Kidney glomerular epithelial cell (primary cell): ENCODE measurements around the gene PI4K2A.
A peak's percentile ranks its signal among the peaks of the same experiment; 100 is the strongest.
"Not testable (repeated sequence)": the region's sequence is repeated elsewhere in the genome, so short reads cannot be mapped to it uniquely, and the experiment has no call there.

Experiments
- DNase-seq: peaks from one replicate; lab custom pipeline; 2025; lab: John Stamatoyannopoulos, UW

The PI4K2A gene

DNA sequence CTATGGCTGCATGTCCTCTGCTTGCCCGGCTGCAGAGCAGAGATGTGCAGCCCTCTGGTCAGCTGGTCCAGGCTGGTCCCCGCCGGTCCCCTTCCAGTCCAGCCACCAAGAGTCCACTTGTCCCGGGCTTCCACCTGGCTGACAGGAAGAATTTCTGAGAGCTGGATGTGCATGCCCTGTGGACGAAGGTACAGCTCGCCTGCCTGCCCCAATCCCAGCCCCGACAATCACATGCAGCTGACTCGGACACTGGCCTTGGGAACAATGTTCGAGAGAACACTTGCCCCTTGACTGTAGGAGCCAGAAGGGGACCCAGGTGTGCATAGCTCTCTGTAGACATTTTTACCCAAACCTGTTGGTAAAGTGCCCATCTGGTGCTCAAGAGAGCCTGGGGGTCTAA lies 34.8 kb downstream of the PI4K2A start:
- DNase-seq: no peak

DNA sequence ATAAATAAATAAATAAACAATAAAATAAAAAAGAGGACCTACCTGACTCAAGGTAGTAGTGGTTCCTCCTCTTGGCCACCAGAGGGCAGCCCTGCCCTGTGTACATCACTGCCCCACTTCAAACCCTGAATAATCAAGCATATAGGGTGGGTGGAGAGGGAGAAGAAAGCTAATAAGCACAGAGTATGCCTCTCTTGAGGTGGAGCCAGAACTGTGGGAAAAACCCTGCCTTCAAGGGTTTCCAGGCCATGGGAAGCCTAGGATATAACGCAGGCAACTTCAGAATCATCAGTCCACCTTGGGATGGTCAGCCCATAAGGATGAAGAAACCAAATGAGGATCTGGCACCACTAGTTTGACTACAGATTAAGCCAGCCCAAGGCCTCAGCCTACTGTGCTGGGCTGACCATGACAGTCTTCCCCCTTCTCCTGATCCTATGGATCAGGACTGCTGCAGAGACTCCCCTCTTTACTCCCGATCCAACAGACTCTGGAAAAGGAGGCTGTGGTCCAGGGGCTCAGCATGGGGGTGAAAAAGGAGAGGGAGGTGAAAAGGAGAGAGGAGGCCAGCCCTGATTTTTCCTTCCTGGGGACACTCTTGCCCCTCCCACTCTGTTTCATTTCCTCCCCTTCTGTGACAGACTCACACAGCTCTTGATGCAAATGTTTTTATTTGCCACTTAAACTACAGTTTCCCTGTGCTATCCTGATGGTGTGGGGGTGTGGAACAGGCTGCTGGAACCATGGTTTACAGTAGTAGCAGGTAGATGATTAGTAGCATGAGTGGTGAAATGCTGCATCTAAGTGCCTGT lies 36.5 kb downstream of the PI4K2A start:
- peak; percentile 31 for DNase-seq

DNA sequence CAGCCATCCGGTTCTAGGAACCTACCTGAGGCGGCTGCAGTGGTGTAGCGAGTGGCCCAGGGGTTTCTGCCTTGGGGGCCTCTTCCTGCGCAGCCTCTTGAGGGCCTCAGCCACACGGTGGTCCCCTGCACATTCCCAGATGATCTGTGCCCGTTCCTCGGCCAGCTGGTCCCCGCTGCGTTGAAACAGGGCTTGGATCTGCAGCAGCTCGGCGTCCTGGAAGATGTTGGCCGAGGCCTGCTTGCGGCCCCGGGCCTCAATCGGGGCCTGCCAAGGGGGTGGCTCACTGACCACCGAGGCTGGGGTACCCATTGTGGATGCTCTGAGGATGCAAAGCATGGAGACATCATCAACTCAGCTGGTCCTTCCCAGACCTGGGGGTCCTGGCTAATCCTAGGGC lies 39.1 kb downstream of the PI4K2A start:
- no peak for DNase-seq

DNA sequence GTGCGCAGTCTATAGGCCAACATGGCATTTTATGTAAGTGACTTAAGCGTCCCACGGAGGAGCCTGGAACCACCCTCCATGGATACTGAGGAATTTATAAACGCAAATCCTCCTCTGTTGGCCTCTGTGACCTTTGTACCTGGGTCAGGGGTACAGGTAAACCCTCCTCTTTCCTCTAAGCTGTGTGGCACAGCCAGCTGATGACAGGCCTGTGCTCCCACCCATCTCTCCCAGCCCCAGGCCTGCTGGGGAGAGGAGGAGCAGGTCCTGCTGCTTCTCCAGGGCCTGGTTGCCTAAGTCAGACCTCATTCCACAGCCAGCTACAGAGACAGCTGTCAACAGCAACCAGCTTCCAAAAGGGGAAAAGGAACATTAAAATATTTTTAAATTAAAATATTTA lies 41.6 kb downstream of the PI4K2A start:
- DNase-seq: no peak

DNA sequence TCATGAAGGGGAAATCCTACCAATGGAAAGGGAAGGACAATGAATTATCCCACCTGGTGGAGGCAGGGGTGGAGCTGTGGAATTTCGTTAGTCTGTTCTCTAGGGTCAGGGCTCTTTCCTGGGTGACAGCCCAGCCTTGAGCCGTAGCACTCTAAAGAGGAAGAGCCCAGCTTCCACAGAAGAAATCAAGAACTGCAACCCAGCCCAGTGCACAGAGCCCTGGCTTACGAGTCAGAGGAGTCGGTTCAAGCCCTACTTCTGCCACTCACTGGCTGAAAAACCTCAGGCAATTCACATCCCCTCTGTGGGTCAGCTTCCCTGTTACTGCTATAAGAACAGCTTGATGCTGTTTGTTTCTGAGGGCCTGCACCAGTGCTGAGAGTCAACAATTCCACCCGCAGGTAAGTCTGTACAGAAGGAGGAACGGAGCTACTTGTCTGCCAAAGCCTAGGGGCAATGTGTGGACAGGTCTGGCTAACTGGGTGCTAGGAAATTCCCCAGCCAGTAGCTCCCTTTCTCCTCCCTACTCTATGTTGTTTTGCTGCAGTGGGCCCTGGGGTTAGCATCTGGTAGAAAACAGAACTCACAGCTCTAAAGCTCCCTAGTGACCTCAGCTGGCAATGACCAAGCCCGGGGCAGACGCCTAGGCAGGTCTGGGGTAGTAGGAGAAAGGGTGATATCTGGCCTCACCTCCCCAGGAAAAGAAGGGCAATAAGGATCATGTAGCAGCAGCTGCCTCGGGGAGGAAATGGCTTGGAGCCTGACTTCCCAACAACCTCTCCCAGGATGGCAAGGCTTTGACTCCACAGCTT lies 43.3 kb downstream of the PI4K2A start:
- DNase-seq: no peak

DNA sequence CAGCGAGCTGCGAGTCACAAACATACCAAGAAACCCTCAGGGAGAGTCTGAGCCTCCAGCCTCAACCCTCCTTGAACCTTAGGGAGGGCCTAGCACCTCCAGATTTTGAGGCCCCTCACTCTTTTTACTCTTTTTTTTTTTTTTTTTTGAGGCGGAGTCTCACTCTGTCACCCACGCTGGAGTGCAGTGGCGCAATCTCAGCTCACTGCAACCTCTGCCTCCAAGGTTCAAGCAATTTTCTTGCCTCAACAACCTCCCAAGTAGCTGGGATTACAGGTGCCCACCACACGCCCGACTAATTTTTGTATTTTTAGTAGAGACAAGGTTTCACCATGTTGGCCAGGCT lies 43.9 kb downstream of the PI4K2A start:
- DNase-seq: not testable (repeated sequence)

DNA sequence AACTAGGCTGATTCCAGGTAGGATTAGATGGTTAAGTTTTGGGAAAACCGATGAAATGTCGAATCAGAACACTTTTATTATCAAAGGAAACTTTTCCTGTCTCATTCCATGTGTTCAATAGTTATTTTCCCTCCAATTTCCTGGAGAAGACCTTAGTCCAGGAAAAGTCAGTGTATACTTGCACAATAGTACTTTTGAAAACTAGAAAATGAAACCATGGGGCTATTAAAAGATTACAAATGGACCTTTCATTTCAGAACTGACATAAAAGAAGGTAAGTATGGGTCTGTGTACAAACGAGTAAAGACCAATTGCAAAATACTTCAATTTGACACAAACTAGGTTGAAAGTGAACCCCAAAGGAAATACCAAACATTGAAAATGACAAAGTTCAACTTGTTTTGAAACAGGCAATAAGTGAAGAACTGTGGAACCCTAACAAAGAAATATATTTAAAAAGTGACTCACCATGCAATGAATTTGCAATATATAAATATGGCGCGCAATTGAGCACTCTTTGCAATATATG lies 44.5 kb downstream of the PI4K2A start:
- DNase-seq: no peak

DNA sequence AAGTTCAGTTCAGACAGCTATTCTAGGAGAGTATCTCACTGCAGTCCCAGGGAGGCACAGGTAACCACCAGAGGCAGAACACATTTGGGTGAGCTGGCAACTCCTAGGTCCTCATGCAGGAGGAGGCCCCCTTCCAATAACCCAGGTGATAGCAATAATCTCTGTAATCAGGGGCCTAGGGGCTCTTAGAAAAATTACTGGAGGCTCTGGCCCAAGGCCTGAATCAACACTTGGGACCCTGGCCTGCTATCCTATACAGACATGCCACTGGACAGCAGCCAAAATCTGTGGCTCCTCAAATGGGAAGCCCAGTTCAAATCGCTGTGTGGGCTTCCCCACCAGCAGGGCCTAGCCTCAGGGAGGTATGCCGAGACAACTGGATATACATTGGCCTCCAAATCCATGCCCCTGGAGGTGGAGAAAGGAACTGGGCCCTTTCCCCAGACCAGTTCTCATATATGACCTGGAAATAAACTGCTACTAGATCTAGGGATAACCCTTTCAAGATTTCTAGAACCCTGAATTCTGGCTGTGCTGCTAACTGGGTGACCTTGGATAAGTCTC lies 45.0 kb downstream of the PI4K2A start:
- DNase-seq: no peak

DNA sequence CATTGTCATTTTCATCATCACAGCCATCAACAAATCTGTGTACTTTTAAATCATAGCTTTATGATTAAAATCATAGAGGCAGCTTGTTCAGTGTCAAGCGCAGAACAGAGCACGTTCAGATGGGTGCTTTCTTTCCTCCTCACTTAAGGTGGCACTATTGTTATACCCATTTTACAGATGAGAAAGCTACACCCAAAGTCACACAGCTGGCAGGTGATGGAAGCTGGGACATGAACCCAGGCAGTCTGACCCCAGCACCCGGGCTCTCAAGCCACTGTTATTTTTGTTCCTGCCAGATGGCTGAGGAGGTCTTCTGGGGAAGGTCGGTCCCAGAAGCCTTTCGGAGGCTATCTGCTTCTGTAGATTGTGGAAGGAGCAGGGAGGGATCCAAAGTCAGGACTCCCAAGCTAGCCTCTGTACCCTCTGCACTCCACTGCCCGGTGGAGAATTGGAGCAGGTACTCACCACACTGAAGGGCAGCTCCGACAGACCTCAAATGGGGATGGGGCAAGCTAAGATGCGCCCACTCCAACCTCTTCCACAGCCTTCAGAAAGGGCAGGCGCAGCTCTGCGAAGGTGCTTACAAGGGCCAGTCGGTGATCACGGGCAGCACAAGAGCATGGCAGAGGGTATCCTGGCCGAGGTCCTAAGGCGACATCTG lies 46.0 kb downstream of the PI4K2A start:
- DNase-seq: no peak

DNA sequence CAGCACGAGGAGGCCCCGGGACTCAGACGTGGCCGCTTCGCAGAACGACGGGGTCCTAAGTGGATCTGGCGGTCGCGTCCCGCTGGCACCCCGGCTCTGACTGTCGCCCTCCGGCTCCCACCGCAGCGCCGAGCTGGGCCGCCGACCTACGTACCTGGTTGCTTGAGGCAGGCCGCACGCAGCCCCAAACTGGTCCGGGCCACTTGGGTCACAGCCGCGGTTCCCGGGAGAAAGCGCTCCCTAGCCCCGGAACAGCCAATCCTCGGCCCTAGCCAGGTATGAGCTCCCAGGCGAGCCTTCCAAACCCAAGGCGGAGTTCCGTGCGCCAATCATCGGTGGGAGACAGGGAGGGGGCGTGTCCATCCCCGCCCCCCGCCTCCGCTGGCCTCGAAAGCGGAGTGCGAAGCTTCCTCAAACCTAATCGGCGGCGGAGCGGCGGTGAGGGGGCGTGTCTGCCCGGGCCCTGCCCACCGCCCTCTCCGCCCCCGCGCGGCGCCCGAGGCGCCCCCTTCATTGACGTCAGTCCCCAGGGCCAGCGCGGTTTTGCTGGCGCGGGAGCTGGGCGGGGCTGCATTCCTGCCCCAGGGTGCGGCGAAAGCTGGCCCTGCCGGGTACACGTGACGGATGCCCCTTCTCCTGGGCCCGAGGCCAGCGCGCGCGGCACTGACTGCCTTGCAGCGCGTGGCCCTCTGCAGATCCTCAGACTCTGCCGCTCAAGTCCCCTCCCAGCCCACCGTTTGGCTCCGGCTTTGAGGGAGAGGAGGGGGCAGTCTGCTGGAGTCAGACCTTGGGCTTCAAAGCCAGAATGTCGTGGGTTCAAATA lies 46.7 kb downstream of the PI4K2A start, which contains the start of gene AVPI1:
TSS of gene AVPI1 (minus strand) at position 280 of the 823 bp plus-strand sequence. CDS start 7,336 bp downstream, outside the sequence.
- peak; percentile 94 for DNase-seq

DNA sequence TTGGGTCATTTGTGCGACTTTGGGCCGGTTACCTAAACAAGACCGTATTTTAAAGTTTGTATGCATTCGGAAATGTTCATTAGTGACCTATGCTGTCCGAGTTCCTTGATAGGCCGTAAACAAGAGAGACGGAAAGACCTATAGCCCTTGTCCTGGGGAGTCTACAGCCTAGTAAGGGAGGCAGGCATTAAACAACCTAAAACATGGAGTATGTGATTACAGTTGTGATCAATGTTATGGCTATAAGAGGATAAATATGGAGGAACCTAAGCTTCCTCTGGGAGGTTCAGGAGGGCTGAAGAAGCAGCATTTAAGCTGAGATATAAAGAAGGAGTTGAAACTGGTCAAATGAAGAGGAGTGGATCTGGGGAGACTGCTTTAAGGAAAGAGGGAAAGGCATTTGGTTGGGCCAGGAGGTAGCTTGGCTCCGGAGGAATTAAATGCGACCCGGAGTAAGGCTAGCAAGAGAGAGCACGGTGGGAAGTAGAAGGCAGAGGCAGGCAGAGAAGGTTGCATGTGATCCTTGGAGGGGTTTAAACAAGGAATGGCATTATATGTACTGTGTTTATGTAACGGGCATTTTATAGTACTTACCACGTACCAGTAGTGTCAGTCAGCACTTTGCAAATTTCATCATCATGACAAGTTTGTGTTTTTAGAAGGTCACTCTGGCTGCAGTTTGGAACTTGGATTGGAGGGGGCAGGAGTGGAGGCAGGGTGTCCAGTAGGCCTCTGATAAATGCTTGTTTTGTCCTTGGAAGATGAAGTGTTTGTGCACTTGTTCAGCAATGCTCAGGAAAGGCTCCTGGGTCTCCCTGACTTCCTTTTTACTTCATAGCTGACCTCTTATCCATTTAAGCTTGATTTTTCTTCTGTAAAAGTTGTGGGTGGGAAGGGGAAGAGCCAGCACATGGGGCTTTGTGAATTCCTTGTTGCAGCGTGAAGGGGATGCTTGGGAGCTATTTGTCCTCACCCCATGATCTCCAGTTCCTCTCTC lies 47.6 kb downstream of the PI4K2A start:
- no peak for DNase-seq

DNA sequence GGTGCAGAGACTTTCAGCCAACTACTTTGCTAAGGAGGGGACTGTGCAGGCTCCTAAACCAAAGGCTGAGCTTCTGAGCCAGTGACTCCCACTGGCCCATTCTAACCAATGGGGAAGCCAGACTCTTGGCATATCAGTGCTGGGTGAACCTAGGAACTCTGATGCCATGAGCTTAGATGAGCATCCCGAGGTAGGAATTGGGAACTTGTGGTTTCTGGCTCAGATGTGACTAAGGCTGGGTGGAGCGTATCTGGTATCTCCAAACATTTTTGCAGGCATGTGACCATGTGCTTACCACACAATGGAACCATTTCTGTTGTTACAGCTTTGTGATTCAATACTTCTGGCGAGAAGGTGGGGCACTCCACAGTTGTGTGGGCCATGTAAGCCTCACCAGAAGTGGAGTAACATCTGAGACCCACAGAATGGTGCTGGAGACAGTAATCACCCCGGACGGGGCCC lies 49.1 kb downstream of the PI4K2A start:
- peak; percentile 22 for DNase-seq

DNA sequence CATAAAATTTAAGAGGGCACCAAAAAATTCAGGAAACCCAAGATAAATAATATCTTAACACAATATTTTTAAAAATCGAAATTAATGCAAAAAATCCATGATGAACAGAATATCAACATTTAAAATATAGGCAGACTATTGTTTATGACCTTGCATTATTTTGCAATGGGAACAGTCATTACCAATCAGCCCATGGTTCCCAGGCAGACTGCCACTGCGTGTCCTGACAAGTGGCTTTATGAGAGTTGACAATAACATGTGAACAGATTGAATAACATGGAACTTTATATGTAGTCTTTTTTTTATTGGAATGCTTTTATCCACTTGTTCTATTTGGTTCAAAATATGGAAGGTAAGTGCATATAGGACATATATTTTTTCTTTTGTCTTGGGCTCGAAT lies 49.7 kb downstream of the PI4K2A start:
- DNase-seq: no peak

DNA sequence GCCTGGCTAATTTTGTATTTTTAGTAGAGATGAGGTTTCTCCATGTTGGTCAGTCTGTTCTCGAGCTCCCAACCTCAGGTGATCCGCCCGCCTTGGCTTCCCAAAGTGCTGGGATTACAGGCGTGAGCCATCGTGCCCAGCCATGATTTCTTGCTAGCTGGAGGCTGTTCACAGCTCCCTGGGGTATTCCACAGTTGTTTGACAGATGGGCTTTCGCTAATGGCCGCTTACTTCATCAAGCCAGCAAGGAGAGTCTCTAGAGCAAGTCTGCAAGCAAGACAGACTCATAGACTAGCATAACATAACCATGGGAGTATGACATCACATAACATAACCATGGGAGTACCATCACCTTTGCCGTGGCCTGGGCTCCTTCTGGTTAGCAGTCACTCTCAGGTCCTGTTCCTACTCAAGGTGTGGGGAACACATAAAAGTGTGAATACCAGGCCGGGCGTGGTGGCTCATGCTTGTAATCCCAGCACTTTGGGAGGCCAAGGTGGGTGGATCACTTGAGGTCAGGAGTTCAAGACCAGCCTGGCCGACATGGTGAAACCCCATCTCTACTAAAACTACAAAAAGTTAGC lies 57.7 kb downstream of the PI4K2A start:
- not testable (repeated sequence) for DNase-seq

DNA sequence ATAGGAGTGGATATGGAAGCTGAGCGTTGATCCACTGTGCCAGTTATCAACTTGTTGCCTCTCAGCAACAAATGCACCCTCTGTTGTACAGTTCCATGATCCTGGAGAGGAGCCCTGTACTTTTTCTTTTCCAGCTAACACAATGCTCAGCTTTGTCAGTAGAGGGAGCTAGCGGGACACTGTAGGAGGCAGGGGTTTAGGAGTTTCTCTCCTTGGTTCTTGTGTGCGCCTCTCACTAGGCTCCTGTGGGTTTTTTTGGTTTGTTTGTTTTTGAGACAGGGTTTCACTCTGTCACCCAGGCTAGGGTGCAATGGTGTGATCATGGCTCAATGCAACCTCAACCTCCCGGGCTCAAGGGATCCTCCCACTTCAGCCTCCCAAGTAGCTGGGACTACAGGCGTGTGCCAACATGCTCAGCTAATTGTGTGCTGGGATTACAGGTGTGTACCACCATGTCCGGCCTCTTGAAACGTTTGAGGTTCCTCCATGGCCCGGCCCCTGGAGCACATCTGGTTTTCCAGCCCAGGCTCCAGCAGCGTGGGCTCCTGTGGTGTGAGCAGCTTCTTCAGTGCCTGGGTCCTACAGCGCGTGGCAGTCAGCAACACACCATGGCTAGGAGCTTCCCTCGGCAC lies 61.1 kb downstream of the PI4K2A start:
- DNase-seq: peak; percentile 59

DNA sequence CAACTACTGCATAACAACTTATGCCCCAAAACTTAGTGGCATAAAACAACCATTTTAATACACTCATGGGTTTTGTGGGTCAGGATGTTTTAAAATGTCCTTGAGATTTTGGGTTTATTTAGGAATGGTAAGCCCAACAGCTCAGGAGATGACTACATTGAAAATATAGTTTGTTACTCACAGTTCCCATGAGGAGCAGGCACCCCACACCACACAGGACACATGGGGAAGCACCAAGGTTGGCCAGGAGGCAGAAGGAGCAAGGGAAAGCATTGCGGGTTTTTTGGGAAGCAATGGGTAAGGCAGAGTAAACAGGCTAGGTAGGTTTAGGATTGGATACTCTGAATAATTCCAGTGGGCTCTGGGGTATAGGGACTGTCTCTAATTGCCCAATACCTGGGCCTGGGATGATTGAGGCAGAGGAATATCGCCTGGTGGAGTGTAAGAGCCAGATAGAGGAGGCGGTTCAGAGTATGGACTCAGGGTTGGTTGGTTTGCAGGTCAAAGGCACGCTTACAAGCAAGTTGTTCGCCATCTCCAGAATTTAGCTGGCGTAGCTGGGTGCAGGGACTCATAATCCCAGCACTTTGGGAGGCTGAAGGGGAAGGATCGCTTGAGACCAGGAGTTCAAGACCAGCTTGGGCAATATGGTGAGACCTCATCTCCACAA lies 63.1 kb downstream of the PI4K2A start:
- no peak for DNase-seq

DNA sequence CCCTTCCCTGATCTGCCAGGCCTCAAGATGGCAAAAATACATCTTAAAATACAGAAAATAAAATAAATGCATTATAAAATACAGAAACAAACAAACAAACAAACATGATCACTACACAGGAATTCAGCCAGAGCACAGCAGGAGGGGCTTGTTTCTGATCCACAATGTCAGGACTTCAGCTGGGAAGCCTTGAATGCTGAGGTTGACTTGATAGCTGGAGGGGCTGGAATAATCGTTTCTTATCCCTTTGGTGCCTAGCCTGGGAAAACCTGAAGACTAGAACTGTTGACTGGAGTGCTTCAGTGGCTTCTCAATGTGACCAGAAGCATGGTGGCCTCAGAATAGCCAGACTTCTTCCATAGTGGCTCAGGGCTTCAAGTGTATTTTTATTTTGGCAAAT lies 63.9 kb downstream of the PI4K2A start:
- DNase-seq: no peak

DNA sequence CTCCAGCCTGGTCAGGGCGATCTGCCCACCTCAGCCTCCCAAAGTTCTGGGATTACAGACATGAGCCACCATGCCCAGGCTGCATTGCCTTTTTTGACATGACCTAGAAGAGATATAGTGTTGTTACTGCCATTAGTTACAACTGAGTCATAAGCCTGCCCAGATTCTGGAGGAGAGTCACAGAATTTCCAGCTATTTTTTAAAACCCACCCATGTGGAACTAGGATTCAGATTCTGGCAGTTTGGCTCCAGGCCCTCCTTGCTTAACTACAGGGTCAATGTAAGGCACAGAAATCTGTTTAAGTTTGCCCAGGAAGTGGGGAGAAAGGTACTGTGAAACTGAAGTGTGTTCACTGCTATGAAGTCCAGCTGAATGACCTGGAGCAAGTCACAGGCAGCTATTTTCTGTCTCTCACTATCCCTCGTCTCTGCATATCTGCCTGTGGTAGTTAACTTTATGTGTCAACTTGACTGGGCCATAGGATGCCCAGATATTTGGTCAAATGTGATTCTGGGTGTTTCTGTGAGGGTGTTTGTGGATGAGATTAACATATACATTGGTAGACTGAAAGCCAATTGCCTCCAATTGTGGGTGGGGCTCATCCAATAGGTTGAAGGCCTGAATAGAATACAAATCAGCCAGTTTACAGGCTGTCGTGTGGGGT lies 64.7 kb downstream of the PI4K2A start:
- DNase-seq: no peak
